Pons (tissue), 1 donor: Measurements from ENCODE around the gene UPK3BL2.
"Not testable (repeated sequence)": the region's sequence is repeated elsewhere in the genome, so short reads cannot be mapped to it uniquely, and the experiment has no call there.

Experiments
- DNase-seq: peaks from one replicate; pipeline ENCODE4 v3.0.0-alpha.2; 2016; ENCODE audit warnings: low spot score

Gene UPK3BL2

DNA sequence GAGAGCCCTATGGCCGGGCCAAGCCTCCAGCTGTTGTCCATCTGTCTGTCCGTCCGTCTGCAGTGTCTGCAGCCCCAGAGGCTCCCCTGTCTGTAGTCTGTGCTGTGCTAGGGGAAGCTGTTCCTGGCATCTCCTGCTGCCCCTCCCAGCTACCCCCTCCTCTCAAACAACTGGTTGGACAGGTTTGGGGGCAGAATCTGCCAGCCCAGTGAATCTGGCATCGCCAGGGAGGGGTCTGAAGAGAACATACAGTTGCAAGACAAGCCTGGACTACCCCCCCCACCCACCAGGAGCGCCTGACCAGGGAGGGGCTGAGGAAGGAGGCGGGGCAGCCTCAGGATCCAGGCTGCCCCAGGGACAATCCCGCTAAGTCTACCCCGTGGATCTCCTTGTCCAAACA is at the start of gene UPK3BL2:
UPK3BL2 (minus strand) TSS at position 101 of the 400 bp plus-strand sequence; CDS start at position 41, 60 bp downstream.
- DNase-seq, result not testable (repeated sequence)

DNA sequence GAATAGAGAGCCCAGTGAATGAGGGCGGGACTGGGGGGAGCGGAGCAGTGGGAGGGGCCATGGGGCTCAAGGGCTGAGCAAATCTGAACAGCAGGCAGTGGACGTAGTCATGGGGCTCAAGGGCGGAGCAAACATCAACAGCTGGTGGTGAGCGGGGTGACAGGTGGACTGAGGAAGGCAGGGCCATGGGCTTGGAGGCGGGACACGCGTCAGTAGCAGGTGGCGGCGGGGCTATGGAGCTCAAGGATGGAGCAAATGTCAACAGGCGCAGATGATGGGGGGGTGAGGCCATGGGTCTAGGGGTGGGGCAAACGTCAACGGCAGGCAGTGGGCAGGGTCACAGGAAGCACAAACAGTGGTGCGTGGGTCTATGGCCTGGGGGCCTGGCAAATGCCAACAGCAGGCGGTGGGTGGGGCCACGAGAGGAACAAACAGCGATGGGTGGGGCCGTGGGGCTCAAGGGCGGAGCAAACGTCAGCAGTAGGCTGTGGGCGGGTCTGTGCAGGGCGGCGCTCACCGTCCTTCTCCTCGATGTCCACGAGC is 49.1 kb upstream of the UPK3BL2 start:
- DNase-seq, result not testable (repeated sequence)

GRCh38 chr7:102589857-102590256 is 46.4 kb upstream of the UPK3BL2 start:
- DNase-seq, result not testable (repeated sequence)

- DNase-seq, result not testable (repeated sequence)
Observed at GRCh38 chr7:102583495-102583894, 40.0 kb upstream of the UPK3BL2 start.

- DNase-seq, result not testable (repeated sequence)
Observed at GRCh38 chr7:102581722-102582121, 38.2 kb upstream of the UPK3BL2 start.

- DNase-seq, result not testable (repeated sequence)
Observed at GRCh38 chr7:102578486-102578885, 35.0 kb upstream of the UPK3BL2 start.

DNA sequence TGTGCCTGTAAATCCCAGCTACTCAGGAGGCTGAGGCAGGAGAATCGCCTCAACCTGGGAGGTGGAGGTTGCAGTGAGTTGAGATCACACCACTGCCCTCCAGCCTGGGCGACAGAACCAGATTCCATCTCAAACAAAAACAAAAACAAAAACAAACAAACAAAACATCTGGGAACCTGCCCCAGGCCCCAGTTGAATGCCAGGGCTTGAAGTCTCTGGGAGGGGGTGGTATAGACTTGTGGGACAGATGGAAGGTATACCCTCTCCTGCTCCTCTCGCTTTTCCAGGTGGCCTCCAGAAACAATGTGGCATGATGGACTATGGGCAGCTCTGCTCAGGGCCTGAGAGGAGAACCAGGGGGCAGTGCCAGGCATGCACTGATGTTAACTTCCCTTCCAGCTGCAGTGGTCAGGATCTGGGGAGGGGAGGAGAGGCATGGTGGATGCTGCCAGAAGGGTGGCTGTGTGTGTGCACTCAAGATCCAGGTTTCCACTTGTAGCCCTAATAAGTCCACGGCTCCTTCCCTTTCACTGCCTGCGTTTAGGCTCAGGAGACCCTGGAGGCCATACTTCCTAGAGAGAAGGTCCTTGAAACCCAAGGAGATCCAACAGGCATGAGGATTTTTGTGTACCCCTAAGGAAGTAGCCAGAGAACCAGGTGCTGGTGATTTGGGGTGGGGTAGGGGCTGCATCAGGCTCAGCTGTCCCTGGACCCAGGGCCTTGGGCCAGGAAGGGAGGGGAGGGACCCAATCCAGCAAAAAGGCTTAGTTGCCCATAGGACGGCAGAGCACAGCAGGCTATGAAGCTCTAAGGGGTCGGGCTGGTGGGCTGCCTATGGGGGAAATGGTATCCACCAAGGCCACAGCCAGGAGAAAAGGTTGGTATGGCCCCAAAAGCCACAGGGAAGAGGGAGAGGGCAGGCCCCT is 34.1 kb upstream of the UPK3BL2 start:
- DNase-seq, result not testable (repeated sequence)

GRCh38 chr7:102576363-102576762 is 32.9 kb upstream of the UPK3BL2 start:
- not testable (repeated sequence) for DNase-seq

DNA sequence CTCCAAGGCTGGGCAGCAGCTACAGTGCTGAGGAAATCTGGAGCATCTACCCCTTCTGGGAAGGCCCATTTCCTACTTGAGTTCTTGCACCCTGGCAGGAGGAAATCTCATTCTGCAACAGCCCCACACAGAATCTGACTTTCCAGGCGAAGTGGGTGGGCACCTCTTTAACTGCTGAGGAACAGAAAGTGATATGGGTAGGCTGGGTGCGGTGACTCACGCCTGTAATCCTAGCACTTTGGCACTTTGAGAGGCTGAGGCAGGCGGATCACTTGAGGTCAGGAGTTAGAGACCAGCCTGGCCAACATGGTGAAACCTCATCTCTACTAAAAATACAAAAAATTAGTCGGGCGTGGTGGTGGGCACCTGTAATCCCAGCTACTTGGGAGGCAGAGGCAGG is 31.1 kb upstream of the UPK3BL2 start:
- not testable (repeated sequence) for DNase-seq

GRCh38 chr7:102572261-102573239 is 29.1 kb upstream of the UPK3BL2 start, which contains the start of gene POLR2J3:
Gene POLR2J3, minus strand, starts transcription at chr7:102572583. Its CDS starts 62 bp downstream, at chr7:102572521.
- DNase-seq, result peak; percentile 91

DNA sequence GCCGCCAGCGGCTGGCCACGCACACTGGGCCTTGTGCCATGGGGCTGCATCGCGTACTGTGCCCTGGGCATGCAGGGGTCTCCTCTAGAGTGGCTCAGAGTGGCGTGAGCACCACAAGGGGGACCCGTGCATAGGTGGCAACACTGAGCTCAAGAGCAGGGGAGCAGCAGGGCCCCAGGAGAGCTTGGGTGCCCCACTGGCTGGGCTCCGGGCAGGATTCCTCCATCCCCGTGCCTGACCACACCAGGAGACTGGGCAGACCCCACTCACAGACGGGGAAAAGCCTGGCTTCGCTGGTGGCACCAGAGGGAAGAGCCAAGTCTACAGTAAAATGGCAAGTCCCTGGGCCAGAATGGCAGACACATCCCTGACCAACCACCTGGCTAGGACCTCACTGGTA is 25.1 kb upstream of the UPK3BL2 start:
- DNase-seq, result peak; percentile 0

- DNase-seq, result not testable (repeated sequence)
Observed at GRCh38 chr7:102550808-102551422, 7.4 kb upstream of the UPK3BL2 start, which contains the start of gene SPDYE2. Gene SPDYE2, plus strand, starts transcription at chr7:102551226. Its CDS starts 2,030 bp downstream, at chr7:102553256.

DNA sequence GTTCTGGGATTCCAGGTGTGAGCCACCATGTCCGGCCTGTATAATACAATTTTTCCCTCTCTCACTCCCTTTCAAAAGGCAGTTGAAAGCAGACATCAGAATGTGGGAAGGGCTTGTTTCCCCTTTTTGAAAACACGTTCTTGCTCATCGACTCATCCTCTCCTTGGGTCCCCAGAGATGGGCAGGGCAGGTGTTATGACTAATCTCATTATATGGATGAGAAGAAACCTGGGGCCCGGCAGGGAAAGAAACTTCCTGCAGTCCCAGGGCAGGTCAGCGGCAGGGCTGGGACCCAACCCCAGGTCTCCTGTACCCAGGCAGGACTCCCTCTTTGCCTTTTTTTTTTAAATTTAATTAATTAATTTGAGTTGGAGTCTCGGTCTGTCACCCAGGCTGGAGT is 2.9 kb upstream of the UPK3BL2 start:
- DNase-seq, result not testable (repeated sequence)

- DNase-seq, result not testable (repeated sequence)
Observed at GRCh38 chr7:102545288-102545687, 1.8 kb upstream of the UPK3BL2 start.

- not testable (repeated sequence) for DNase-seq
Observed at GRCh38 chr7:102544372-102544771, 876 bp upstream of the UPK3BL2 start.

DNA sequence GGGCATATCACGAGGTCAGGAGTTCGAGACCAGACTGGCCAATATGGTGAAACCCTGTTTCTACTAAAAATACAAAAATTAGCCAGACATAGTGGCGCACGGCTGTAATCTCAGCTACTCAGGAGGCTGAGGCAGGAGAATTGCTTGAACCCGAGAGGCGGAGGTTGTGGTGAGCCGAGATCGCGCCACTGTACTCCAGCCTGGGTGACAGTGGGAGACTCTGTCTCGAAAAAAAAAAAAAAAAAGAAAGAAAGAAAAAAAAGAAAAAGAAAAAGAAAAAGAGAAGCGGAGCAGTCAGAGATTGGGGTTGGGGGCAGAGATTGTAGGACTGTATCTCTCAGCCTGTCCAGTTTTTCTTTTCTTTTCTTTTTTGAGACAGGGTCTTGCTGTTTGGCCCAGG is 725 bp downstream of the UPK3BL2 start:
- DNase-seq, result not testable (repeated sequence)

- not testable (repeated sequence) for DNase-seq
Observed at GRCh38 chr7:102542083-102542482, 1.4 kb downstream of the UPK3BL2 start.

GRCh38 chr7:102540604-102541003 is 2.9 kb downstream of the UPK3BL2 start:
- DNase-seq, result not testable (repeated sequence)

DNA sequence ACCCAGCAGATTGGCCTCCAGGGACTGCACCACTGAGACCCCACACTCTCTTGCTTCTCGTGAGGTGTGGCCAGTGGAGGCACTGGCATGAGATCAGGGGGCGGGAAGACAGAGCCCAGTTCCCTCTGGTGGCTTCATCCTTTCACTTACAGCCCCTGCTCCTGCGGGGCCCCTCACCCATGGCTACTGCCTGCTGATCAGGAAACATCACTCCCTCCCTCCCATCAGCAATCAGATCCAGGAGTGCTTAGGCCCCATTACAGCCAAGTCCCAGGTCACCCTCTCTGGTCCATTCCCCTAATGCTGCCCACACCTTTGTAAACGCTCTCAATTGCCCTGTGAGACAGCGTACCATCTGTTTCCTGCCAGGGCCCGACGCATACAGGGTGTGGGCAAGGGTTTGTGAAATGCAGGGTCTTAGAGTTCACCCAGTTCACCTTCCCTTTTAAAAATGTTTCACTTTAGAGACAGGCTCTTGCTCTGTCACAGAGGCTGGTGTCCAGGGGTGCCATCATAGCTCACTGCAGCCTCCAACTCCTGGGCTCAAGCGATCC is 8.4 kb downstream of the UPK3BL2 start:
- not testable (repeated sequence) for DNase-seq

DNA sequence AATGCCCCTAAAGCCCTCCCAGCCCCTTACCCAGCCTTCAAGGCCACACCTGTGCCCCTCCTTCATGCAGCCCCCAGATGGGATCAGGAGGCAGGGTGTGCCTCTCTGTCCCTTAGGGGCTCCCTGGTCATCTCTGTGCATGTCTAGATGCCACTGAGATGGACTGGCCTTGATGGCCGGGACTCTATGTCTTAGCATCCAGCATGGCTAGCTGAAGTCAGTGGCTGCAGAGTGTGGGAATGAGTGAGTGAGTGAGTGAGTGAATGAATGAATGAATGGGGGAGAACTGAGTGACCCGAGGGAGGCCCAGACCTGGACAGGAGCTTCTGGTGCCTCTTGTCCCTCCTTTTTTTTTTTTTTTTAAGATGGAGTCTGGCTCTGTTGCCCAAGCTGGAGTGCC is 11.4 kb downstream of the UPK3BL2 start:
- DNase-seq, result not testable (repeated sequence)

GRCh38 chr7:102531583-102531982 is 11.9 kb downstream of the UPK3BL2 start:
- DNase-seq, result not testable (repeated sequence)
